Endodermal cell (in vitro differentiated cells): ENCODE measurements around the gene IRF2BPL. TPM values are rescaled to one million over a fixed set of nuclear protein-coding genes. Genes with fewer than 3 reads are reported as not detected.

Experiments
- DNase-seq: peaks from one replicate; pipeline ENCODE4 v3.0.0-alpha.2; 2017
- H3K27ac ChIP-seq: 2 replicates; pipeline ENCODE4 v1.5.1; 2013; ENCODE audit warnings: mild to moderate bottlenecking, low read depth, low read length, moderate library complexity
- H3K27me3 ChIP-seq: 2 replicates; pipeline ENCODE4 v1.6.1; 2013; ENCODE audit warnings: mild to moderate bottlenecking, low read length, moderate library complexity; ENCODE audit not compliant: insufficient read depth, control insufficient read depth, poor library complexity, severe bottlenecking
- H3K36me3 ChIP-seq: 2 replicates; pipeline ENCODE4 v1.7.0; 2013; ENCODE audit warnings: mild to moderate bottlenecking, low read length, moderate library complexity; ENCODE audit not compliant: control insufficient read depth, insufficient read depth
- H3K4me1 ChIP-seq: one replicate; pipeline ENCODE4 v1.7.0; 2013; ENCODE audit warnings: low read length; ENCODE audit not compliant: control insufficient read depth, insufficient read depth
- H3K4me3 ChIP-seq: 2 replicates; pipeline ENCODE4 v1.5.1; 2013; ENCODE audit warnings: mild to moderate bottlenecking, low read length, moderate library complexity
- H3K9ac ChIP-seq: 2 replicates; pipeline ENCODE4 v1.6.1; 2013; ENCODE audit warnings: mild to moderate bottlenecking, low read length, moderate library complexity; ENCODE audit not compliant: poor library complexity, severe bottlenecking; ENCODE audit errors: extremely low read depth
- H3K9me3 ChIP-seq: 2 replicates; pipeline ENCODE4 v1.6.1; 2013; ENCODE audit warnings: mild to moderate bottlenecking, low read length, moderate library complexity; ENCODE audit not compliant: control insufficient read depth
- H3K27ac Mint-ChIP-seq: 2 replicates; pipeline ENCODE4 v1.8.0; 2020; ENCODE audit warnings: mixed read lengths
- H3K27me3 Mint-ChIP-seq: 2 replicates; pipeline ENCODE4 v1.8.0; 2021; ENCODE audit warnings: mild to moderate bottlenecking, mixed read lengths; ENCODE audit not compliant: insufficient read depth
- H3K36me3 Mint-ChIP-seq: 2 replicates; pipeline ENCODE4 v1.8.0; 2020; ENCODE audit warnings: low read depth, mixed read lengths
- H3K4me1 Mint-ChIP-seq: 2 replicates; pipeline ENCODE4 v1.8.0; 2020; ENCODE audit warnings: mixed read lengths
- H3K4me3 Mint-ChIP-seq: 2 replicates; pipeline ENCODE4 v1.8.0; 2020; ENCODE audit warnings: mild to moderate bottlenecking, moderate library complexity, mixed read lengths
- H3K9me3 Mint-ChIP-seq: 2 replicates; pipeline ENCODE4 v1.8.0; 2020; ENCODE audit warnings: mild to moderate bottlenecking, mixed read lengths
- CTCF ChIP-seq: fragments of 200-600 bp; sonication (generic); conservative IDR thresholded peaks from 2 replicates; pipeline ENCODE4 v1.5.0; 2021; ENCODE audit warnings: antibody characterized with exemption, mild to moderate bottlenecking
- WGBS, 2 experiments: methylation state at CpG; one replicate each; pipeline versions ENCODE4 v1.1.5 to v1.1.7; 2013; ENCODE audit warnings: missing lambda C conversion rate in 2 of 2, mixed read lengths in 1 of 2; ENCODE audit not compliant: insufficient coverage in 1 of 2, insufficient read length in 1 of 2; 5-methylcytosine and 5-hydroxymethylcytosine counted together
- total RNA-seq, 2 donors: library from RNA; stranded (reverse); fragmentation: NEBNext Ultra II Directional in 1 of 2; extraction: Animal tissue kit (Norgen Biotek cat#: 25700) in 1 of 2; gene quantifications; 2 replicates in 1 of 2; 3 replicates in 1 of 2; pipeline ENCODE4 v1.2.1, GENCODE V29; 2021

Gene IRF2BPL
- total RNA-seq, 2 donors from 2014 or later, result 34.2 to 44.3 TPM

- Histone ChIP-seq H3K4me1 (peaks cover 28% of the 10 kb centered on the region), H3K4me3 (no peak overlapping the region), H3K9me3 (no peaks in the 10 kb centered on the region), H3K9ac (no peak overlapping the region), H3K27ac (peak overlapping the region; percentile 57), H3K27me3 (no peaks in the 10 kb centered on the region), H3K36me3 (no peaks in the 10 kb centered on the region)
- Mint-ChIP-seq H3K27me3 (peaks cover 3% of the 10 kb centered on the region), H3K27ac (peak overlapping the region; percentile 44), H3K36me3 (no peaks in the 10 kb centered on the region), H3K4me3 (no peak overlapping the region), H3K9me3 (peaks cover 9% of the 10 kb centered on the region), H3K4me1 (peaks cover 38% of the 10 kb centered on the region)
- no peak for DNase-seq
- TF ChIP-seq CTCF, result no peak
- 79 to 90% methylated on average over 5 to 6 of the region's 6 CpGs for WGBS, 2 experiments
Observed at GRCh38 chr14:76984787-76985375, 43.6 kb downstream of the IRF2BPL start.

GRCh38 chr14:76984297-76984696 lies 44.2 kb downstream of the IRF2BPL start:
- H3K4me1 Mint-ChIP-seq, result peaks cover 38% of the 10 kb centered on the region
- H3K36me3 ChIP-seq, result no peaks in the 10 kb centered on the region
- peaks cover 28% of the 10 kb centered on the region for H3K4me1 ChIP-seq
- TF ChIP-seq CTCF, result no peak
- no peak overlapping the region for H3K9ac ChIP-seq
- DNase-seq, result peak; percentile 68
- H3K27me3 Mint-ChIP-seq, result peaks cover 3% of the 10 kb centered on the region
- H3K27me3 ChIP-seq, result no peaks in the 10 kb centered on the region
- H3K9me3 Mint-ChIP-seq, result peaks cover 9% of the 10 kb centered on the region
- no peak overlapping the region for H3K27ac Mint-ChIP-seq
- H3K27ac ChIP-seq, result no peak overlapping the region
- no peak overlapping the region for H3K4me3 Mint-ChIP-seq
- H3K36me3 Mint-ChIP-seq, result no peaks in the 10 kb centered on the region
- peak overlapping the region; percentile 53 for H3K4me3 ChIP-seq
- 20 to 83% methylated on average over 1 to 4 of the region's 4 CpGs for WGBS, 2 experiments
- no peaks in the 10 kb centered on the region for H3K9me3 ChIP-seq

- Histone ChIP-seq H3K27ac (no peak overlapping the region), H3K4me1 (peaks cover 19% of the 10 kb centered on the region), H3K9me3 (no peaks in the 10 kb centered on the region), H3K4me3 (no peak overlapping the region), H3K9ac (no peak overlapping the region), H3K27me3 (no peaks in the 10 kb centered on the region), H3K36me3 (no peaks in the 10 kb centered on the region)
- no peaks in the 10 kb centered on the region for H3K36me3 Mint-ChIP-seq
- no peak for TF ChIP-seq CTCF
- 93 to 100% methylated on average over 1 of the region's 1 CpG for WGBS, 2 experiments
- no peak for DNase-seq
- H3K27me3 Mint-ChIP-seq, result peaks cover 3% of the 10 kb centered on the region
- H3K27ac Mint-ChIP-seq, result no peak overlapping the region
- peaks cover 32% of the 10 kb centered on the region for H3K4me1 Mint-ChIP-seq
- no peak overlapping the region for H3K4me3 Mint-ChIP-seq
- peaks cover 9% of the 10 kb centered on the region for H3K9me3 Mint-ChIP-seq
Observed at GRCh38 chr14:76981670-76982069, 46.8 kb downstream of the IRF2BPL start.
